H9 (cell line): ENCODE data around the gene CTH. TPM values are rescaled to one million over a fixed set of nuclear protein-coding genes. Genes with fewer than 3 reads are reported as not detected.

Experiments
- DNase-seq: peaks from one replicate; pipeline ENCODE4 v3.0.0-alpha.2; 2017
- H2AFZ ChIP-seq: one replicate; pipeline ENCODE4 v1.6.1; 2013; ENCODE audit warnings: mild to moderate bottlenecking, low read length, control low read depth, moderate library complexity
- H2AK5ac ChIP-seq: 2 replicates; pipeline ENCODE4 v1.6.1; 2013; ENCODE audit warnings: low read length, control low read depth, mixed read lengths; ENCODE audit not compliant: insufficient read length
- H2BK120ac ChIP-seq: one replicate; pipeline ENCODE4 v1.6.1; 2013; ENCODE audit warnings: low read depth, mild to moderate bottlenecking, low read length, control low read depth, inconsistent platforms; ENCODE audit not compliant: poor library complexity, severe bottlenecking
- H2BK12ac ChIP-seq: 2 replicates; pipeline ENCODE4 v1.6.1; 2013; ENCODE audit warnings: low read length, control low read depth, mixed read lengths, low read depth; ENCODE audit not compliant: insufficient read length
- H2BK15ac ChIP-seq: 2 replicates; pipeline ENCODE4 v1.6.1; 2013; ENCODE audit warnings: low read depth, low read length, control low read depth
- H2BK20ac ChIP-seq: one replicate; pipeline ENCODE4 v1.6.1; 2013; ENCODE audit warnings: low read depth, mild to moderate bottlenecking, low read length, control low read depth, inconsistent platforms; ENCODE audit not compliant: poor library complexity, severe bottlenecking
- H2BK5ac ChIP-seq: 2 replicates; pipeline ENCODE4 v1.6.1; 2013; ENCODE audit warnings: low read length, control low read depth, mixed read lengths; ENCODE audit not compliant: insufficient read length
- H3K14ac ChIP-seq: 2 replicates; pipeline ENCODE4 v1.6.1; 2013; ENCODE audit warnings: low read length, control low read depth; ENCODE audit not compliant: insufficient read depth
- H3K18ac ChIP-seq: 2 replicates; pipeline ENCODE4 v1.6.1; 2013; ENCODE audit warnings: low read depth, mild to moderate bottlenecking, mixed read lengths, low read length, control low read depth; ENCODE audit not compliant: insufficient read length
- H3K23ac ChIP-seq: 2 replicates; pipeline ENCODE4 v1.6.1; 2013; ENCODE audit warnings: low read length, control low read depth, mixed read lengths, low read depth; ENCODE audit not compliant: insufficient read length
- H3K23me2 ChIP-seq: 2 replicates; pipeline ENCODE4 v1.6.1; 2013; ENCODE audit warnings: low read depth, mild to moderate bottlenecking, mixed read lengths, low read length, control low read depth; ENCODE audit not compliant: insufficient read length, poor library complexity, severe bottlenecking
- H3K27ac ChIP-seq: 2 replicates; pipeline ENCODE4 v1.5.1; 2013; ENCODE audit warnings: low read length, control low read depth, mixed read lengths, low read depth; ENCODE audit not compliant: insufficient read length
- H3K27me3 ChIP-seq: 2 replicates; pipeline ENCODE4 v1.6.1; 2013; ENCODE audit warnings: low read length, control low read depth, inconsistent platforms; ENCODE audit not compliant: insufficient read depth
- H3K4ac ChIP-seq: 2 replicates; pipeline ENCODE4 v1.6.1; 2013; ENCODE audit warnings: low read depth, mild to moderate bottlenecking, control low read depth, inconsistent platforms, low read length, moderate library complexity
- H3K4me1 ChIP-seq: 2 replicates; pipeline ENCODE4 v1.6.1; 2013; ENCODE audit warnings: low read length, control low read depth, inconsistent platforms; ENCODE audit not compliant: insufficient read depth
- H3K4me2 ChIP-seq: 2 replicates; pipeline ENCODE4 v1.6.1; 2013; ENCODE audit warnings: low read length, control low read depth, mixed read lengths; ENCODE audit not compliant: insufficient read length, insufficient read depth
- H3K56ac ChIP-seq: 2 replicates; pipeline ENCODE4 v1.6.1; 2013; ENCODE audit warnings: low read depth, mild to moderate bottlenecking, mixed read lengths, low read length, control low read depth; ENCODE audit not compliant: insufficient read length
- H3K79me1 ChIP-seq: 2 replicates; pipeline ENCODE4 v1.6.1; 2013; ENCODE audit warnings: low read depth, mild to moderate bottlenecking, moderate library complexity, low read length, control low read depth, inconsistent platforms; ENCODE audit not compliant: insufficient read depth, poor library complexity, severe bottlenecking
- H3K79me2 ChIP-seq: 2 replicates; pipeline ENCODE4 v1.6.1; 2013; ENCODE audit warnings: low read length, control low read depth, inconsistent platforms; ENCODE audit not compliant: insufficient read depth
- H3K9ac ChIP-seq: 2 replicates; pipeline ENCODE4 v1.6.1; 2013; ENCODE audit warnings: low read length, control low read depth, mixed read lengths; ENCODE audit not compliant: insufficient read length; ENCODE audit errors: extremely low read depth
- H3K9me3 ChIP-seq: one replicate; pipeline ENCODE4 v1.6.1; 2013; ENCODE audit warnings: low read depth, low read length, inconsistent platforms; ENCODE audit not compliant: control insufficient read depth
- H3T11ph ChIP-seq: one replicate; pipeline ENCODE4 v1.6.1; 2013; ENCODE audit warnings: mild to moderate bottlenecking, low read length, control low read depth, inconsistent platforms
- H4K20me1 ChIP-seq: one replicate; pipeline ENCODE4 v1.6.1; 2013; ENCODE audit not compliant: control insufficient read depth, insufficient read length, insufficient read depth
- H4K5ac ChIP-seq: 2 replicates; pipeline ENCODE4 v1.6.1; 2013; ENCODE audit warnings: low read depth, mild to moderate bottlenecking, mixed read lengths, low read length, control low read depth; ENCODE audit not compliant: insufficient read length
- H4K8ac ChIP-seq: replicated peaks from 2 replicates; pipeline ENCODE4 v1.6.1; 2013; ENCODE audit warnings: low read length, control low read depth, mixed read lengths, low read depth; ENCODE audit not compliant: insufficient read length
- H4K91ac ChIP-seq: 2 replicates; pipeline ENCODE4 v1.6.1; 2013; ENCODE audit warnings: low read depth, mild to moderate bottlenecking, moderate library complexity, mixed read lengths, low read length, control low read depth; ENCODE audit not compliant: insufficient read length
- H3K27ac Mint-ChIP-seq, 3 experiments: 2 replicates in 2 of 3; 3 replicates in 1 of 3; pipeline ENCODE4 v1.8.0; 2020 to 2021; ENCODE audit warnings: mixed read lengths in 3 of 3, mild to moderate bottlenecking in 1 of 3, moderate library complexity in 1 of 3
- H3K27me3 Mint-ChIP-seq: 2 replicates; pipeline ENCODE4 v1.8.0; 2021; ENCODE audit warnings: low read depth, mild to moderate bottlenecking, moderate library complexity, mixed read lengths
- H3K36me3 Mint-ChIP-seq, 3 experiments: 2 replicates in 2 of 3; 3 replicates in 1 of 3; pipeline ENCODE4 v1.8.0; 2020 to 2021; ENCODE audit warnings: low read depth in 3 of 3, mixed read lengths in 3 of 3; ENCODE audit not compliant: insufficient read depth in 1 of 3
- H3K4me1 Mint-ChIP-seq, 2 experiments: 2 replicates each; pipeline ENCODE4 v1.8.0; 2020; ENCODE audit warnings: mixed read lengths in 2 of 2
- H3K4me3 Mint-ChIP-seq, 2 experiments: 2 replicates in 1 of 2; 3 replicates in 1 of 2; pipeline ENCODE4 v1.8.0; 2020 to 2021; ENCODE audit warnings: mild to moderate bottlenecking in 2 of 2, mixed read lengths in 2 of 2, moderate library complexity in 1 of 2
- H3K9me3 Mint-ChIP-seq, 2 experiments: 2 replicates in 1 of 2; 3 replicates in 1 of 2; pipeline ENCODE4 v1.8.0; 2020; ENCODE audit warnings: mild to moderate bottlenecking in 2 of 2, mixed read lengths in 2 of 2, moderate library complexity in 1 of 2
- WGBS: extraction: QIAGEN DNeasy Blood & Tissue Kit; methylation state at CpG from one replicate; pipeline ENCODE4 v1.1.7; 2013; ENCODE audit warnings: missing lambda C conversion rate, low lambda C conversion rate, mixed read lengths; ENCODE audit not compliant: insufficient read length; ENCODE audit errors: extremely low coverage; 5-methylcytosine and 5-hydroxymethylcytosine counted together
- total RNA-seq: library from RNA; stranded (reverse); gene quantifications from 2 replicates; pipeline ENCODE4 v1.2.1, GENCODE V29; 2021
- TF ChIP-seq, protein P1 (sequence below): fragments of 200-600 bp; sonication (generic); conservative IDR thresholded peaks from 3 replicates; pipeline ENCODE4 v1.8.0; 2021; ENCODE audit warnings: antibody characterized with exemption, mild to moderate bottlenecking

CTH gene
- total RNA-seq, 1 experiment from 2014 or later: 15.5 TPM

DNA sequence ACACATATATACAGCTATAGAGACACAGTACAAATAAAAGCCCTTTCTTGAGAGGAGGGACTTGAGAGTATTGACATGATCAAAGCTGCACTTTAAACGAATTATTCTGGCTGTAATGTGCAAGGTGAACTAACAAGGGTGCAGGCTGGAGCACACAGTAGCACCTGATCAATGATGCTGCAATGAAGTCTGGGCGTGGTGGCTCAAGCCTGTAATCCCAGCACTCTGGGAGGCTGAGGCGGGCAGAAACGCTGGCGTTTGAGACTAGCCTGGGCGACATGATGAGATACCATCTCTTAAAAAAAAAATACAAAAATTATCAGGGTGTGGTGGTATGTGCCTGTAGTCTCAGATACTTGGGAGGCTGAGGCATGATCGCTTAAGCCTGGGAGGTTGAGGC lies 14.1 kb upstream of the CTH start:
- whole genome bisulfite sequencing: no CpG with 5 or more reads among the region's 7 CpGs

More for the DNA sequence above, 14.1 kb upstream of the CTH start:
- TF ChIP-seq, protein P1, sequence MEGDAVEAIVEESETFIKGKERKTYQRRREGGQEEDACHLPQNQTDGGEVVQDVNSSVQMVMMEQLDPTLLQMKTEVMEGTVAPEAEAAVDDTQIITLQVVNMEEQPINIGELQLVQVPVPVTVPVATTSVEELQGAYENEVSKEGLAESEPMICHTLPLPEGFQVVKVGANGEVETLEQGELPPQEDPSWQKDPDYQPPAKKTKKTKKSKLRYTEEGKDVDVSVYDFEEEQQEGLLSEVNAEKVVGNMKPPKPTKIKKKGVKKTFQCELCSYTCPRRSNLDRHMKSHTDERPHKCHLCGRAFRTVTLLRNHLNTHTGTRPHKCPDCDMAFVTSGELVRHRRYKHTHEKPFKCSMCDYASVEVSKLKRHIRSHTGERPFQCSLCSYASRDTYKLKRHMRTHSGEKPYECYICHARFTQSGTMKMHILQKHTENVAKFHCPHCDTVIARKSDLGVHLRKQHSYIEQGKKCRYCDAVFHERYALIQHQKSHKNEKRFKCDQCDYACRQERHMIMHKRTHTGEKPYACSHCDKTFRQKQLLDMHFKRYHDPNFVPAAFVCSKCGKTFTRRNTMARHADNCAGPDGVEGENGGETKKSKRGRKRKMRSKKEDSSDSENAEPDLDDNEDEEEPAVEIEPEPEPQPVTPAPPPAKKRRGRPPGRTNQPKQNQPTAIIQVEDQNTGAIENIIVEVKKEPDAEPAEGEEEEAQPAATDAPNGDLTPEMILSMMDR: no peak
- Histone ChIP-seq H3K56ac (no peak overlapping the region), H2BK5ac (no peak overlapping the region), H3K4me1 (no peaks in the 10 kb centered on the region), H3K9ac (no peak overlapping the region), H4K8ac (no peak overlapping the region), H3K79me2 (no peaks in the 10 kb centered on the region), H2BK120ac (no peak overlapping the region), H2BK20ac (no peak overlapping the region), H3K27ac (no peak overlapping the region), H4K91ac (no peak overlapping the region), H3K9me3 (no peaks in the 10 kb centered on the region), H4K5ac (no peak overlapping the region), H2BK15ac (no peak overlapping the region), H3T11ph (no peak overlapping the region), H2BK12ac (no peak overlapping the region), H2AK5ac (no peak overlapping the region), H3K23ac (no peak overlapping the region), H3K4ac (no peak overlapping the region), H3K4me2 (no peak overlapping the region), H4K20me1 (no peaks in the 10 kb centered on the region), H3K27me3 (no peaks in the 10 kb centered on the region), H2AFZ (no peak overlapping the region), H3K14ac (no peak overlapping the region), H3K23me2 (no peaks in the 10 kb centered on the region), H3K18ac (no peak overlapping the region), H3K79me1 (no peaks in the 10 kb centered on the region)
- no peak overlapping the region for H3K4me3 Mint-ChIP-seq
- no peaks in the 10 kb centered on the region for H3K4me1 Mint-ChIP-seq
- H3K9me3 Mint-ChIP-seq: no peaks in the 10 kb centered on the region
- H3K36me3 Mint-ChIP-seq: no peaks in the 10 kb centered on the region
- no peak for DNase-seq
- no peak overlapping the region for H3K27ac Mint-ChIP-seq
- H3K27me3 Mint-ChIP-seq: no peaks in the 10 kb centered on the region; the same call in 1 of the 2 replicates
